ENCODE results near the gene DOK7.

Gene DOK7

DNA sequence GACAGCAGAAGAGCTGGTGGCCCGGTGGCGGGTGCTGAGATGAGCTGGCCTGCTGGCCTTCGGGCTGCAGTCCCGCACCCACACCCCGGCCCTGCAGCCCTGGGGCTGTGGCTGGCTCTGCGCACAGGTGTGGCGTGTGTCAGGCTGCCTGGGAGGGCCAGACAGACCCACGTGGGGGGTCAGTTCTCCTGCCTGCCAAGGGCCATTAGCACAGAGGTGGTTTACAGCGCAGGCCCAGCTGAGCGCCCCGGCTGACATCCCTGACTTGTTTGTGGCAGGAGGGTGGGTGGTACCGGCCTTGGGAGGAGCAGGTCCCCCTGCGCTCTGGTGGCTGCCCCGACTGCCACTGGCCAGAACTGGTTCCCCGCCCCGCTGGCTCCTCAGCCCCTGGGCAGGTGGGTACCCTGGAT, 30.7 kb upstream of the DOK7 start:
- no peaks in the 10 kb centered on the region for H3K36me3 ChIP-seq (ENCODE audit: insufficient read depth, low read length)
- no peaks in the 10 kb centered on the region for H3K9me3 ChIP-seq (ENCODE audit: low read depth, low read length)
- no peak overlapping the region for H3K9ac ChIP-seq (ENCODE audit: insufficient read length)
- no peak for TF ChIP-seq FOXP2 (optimal IDR thresholded peaks at IDR 0.05; ENCODE audit: control extremely low read depth, extremely low read length, insufficient read depth)
- no peak for TF ChIP-seq EZH2 (IDR thresholded peaks at IDR 0.05)
- no peak for TF ChIP-seq POLR2AphosphoS5 (IDR thresholded peaks at IDR 0.05; ENCODE audit: borderline replicate concordance, low read depth, low read length)
- H3K4me3 ChIP-seq: no peak overlapping the region
- DNase-seq (ENCODE audit: low read depth, low spot score): no peak
- no peak overlapping the region for H3K27ac ChIP-seq

- TF ChIP-seq EZH2 (IDR thresholded peaks at IDR 0.05) (no peak), POLR2AphosphoS5 (IDR thresholded peaks at IDR 0.05; ENCODE audit: borderline replicate concordance, low read depth, low read length) (no peak), FOXP2 (optimal IDR thresholded peaks at IDR 0.05; ENCODE audit: control extremely low read depth, extremely low read length, insufficient read depth) (no peak)
- Histone ChIP-seq H3K4me3 (no peak overlapping the region), H3K9me3 (ENCODE audit: low read depth, low read length) (no peaks in the 10 kb centered on the region), H3K36me3 (ENCODE audit: insufficient read depth, low read length) (no peaks in the 10 kb centered on the region), H3K27ac (no peak overlapping the region), H3K9ac (ENCODE audit: insufficient read length) (no peak overlapping the region)
- no peak for DNase-seq (ENCODE audit: low read depth, low spot score)
Measured at GRCh38 chr4:3433138-3433869, 29.8 kb upstream of the DOK7 start.

- TF ChIP-seq POLR2AphosphoS5 (IDR thresholded peaks at IDR 0.05; ENCODE audit: borderline replicate concordance, low read depth, low read length) (no peak), EZH2 (IDR thresholded peaks at IDR 0.05) (no peak), FOXP2 (optimal IDR thresholded peaks at IDR 0.05; ENCODE audit: control extremely low read depth, extremely low read length, insufficient read depth) (no peak)
- Histone ChIP-seq H3K27ac (no peak overlapping the region), H3K4me3 (no peak overlapping the region), H3K36me3 (ENCODE audit: insufficient read depth, low read length) (no peaks in the 10 kb centered on the region), H3K9me3 (ENCODE audit: low read depth, low read length) (no peaks in the 10 kb centered on the region), H3K9ac (ENCODE audit: insufficient read length) (no peak overlapping the region)
- DNase-seq (ENCODE audit: low read depth, low spot score): no peak
Measured at GRCh38 chr4:3434881-3435685, 28.0 kb upstream of the DOK7 start.

GRCh38 chr4:3435686-3435956, 27.5 kb upstream of the DOK7 start:
- no peak for DNase-seq (ENCODE audit: low read depth, low spot score)
- Histone ChIP-seq H3K9me3 (ENCODE audit: low read depth, low read length) (no peaks in the 10 kb centered on the region), H3K27ac (no peak overlapping the region), H3K36me3 (ENCODE audit: insufficient read depth, low read length) (no peaks in the 10 kb centered on the region), H3K4me3 (no peak overlapping the region), H3K9ac (ENCODE audit: insufficient read length) (no peak overlapping the region)
- TF ChIP-seq EZH2 (IDR thresholded peaks at IDR 0.05) (no peak), FOXP2 (optimal IDR thresholded peaks at IDR 0.05; ENCODE audit: control extremely low read depth, extremely low read length, insufficient read depth) (no peak), POLR2AphosphoS5 (IDR thresholded peaks at IDR 0.05; ENCODE audit: borderline replicate concordance, low read depth, low read length) (no peak)

DNA sequence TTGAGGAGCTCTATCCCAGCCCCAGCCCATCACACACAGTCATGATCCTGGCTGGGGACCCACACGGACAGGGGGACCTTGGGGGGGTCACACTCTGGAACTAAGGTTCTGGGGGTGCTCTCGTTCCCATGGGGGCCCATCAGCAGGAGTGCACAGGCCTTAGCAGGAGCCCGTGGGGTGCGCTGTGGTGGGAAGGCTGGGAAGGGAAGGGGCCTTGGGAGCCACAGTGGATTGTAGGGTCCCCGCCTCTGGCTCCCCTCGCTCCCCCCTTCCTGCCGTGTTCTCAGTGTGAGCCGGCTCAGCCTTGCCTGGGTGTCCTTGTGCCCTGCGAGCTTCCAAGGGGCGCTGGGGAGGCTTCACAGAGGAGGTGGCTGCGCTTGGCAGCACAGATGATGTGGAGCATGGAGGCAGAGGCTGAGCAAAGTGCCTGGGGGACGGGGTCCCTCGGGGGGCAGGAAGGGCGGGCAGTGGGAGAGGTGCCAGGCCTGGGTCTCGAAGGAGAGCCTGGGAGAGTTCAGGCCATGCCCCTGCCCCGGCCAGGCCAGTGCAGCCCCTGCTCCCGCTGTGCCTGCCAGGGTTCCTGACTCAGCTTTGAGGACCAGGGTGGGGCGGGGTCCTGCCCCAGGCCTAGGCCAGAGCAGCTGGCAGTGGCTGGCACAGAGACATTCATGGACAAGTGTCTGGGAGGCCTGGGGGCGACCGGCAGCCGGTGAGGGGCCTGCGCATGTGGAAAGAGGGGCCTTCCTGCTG, 26.9 kb upstream of the DOK7 start:
- Histone ChIP-seq H3K9ac (ENCODE audit: insufficient read length) (no peak overlapping the region), H3K27ac (no peak overlapping the region), H3K4me3 (no peak overlapping the region), H3K9me3 (ENCODE audit: low read depth, low read length) (no peaks in the 10 kb centered on the region), H3K36me3 (ENCODE audit: insufficient read depth, low read length) (no peaks in the 10 kb centered on the region)
- TF ChIP-seq EZH2 (IDR thresholded peaks at IDR 0.05): no peak
- no peak for TF ChIP-seq FOXP2 (optimal IDR thresholded peaks at IDR 0.05; ENCODE audit: control extremely low read depth, extremely low read length, insufficient read depth)
- no peak for TF ChIP-seq POLR2AphosphoS5 (IDR thresholded peaks at IDR 0.05; ENCODE audit: borderline replicate concordance, low read depth, low read length)
- no peak for DNase-seq (ENCODE audit: low read depth, low spot score)

DNA sequence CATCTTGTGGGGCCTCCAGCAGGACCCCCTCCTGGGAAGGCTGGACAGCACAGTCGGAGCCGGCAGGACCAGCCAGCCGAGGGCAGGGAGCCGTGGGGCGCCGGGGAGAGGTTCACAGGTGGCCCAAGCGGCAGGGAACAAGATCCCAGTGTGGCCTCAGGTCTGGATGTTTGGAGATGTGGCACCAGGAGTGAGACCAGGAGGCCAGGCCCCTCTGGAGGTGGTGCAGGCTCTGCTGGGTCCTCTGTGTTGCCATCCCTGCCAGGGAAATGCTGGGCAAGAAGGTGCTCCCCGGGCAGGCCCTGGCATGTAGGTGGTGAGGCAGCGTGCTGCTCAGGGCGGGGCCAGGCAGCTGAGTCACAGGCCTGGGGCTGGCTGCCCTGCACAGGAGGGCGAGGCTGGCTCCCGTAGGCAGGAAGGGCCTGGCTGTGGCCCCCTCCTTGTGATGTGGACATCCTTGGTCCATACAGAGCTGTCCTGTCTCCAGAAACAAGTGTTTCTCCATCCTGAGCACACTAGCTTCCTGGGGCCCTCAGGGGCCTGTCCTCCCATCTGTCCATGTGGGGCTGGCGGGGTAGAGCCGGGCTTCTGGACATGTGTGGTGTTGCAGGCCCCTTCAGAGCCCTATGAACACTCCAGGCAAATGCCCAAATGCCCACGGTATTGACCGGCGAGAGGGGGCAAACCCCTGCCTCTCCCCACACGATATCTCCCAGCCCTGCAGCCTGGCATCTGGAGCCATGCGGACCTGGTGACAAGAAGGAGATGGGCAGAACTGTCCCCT, 26.1 kb upstream of the DOK7 start:
- TF ChIP-seq POLR2AphosphoS5 (IDR thresholded peaks at IDR 0.05; ENCODE audit: borderline replicate concordance, low read depth, low read length): no peak
- TF ChIP-seq FOXP2 (optimal IDR thresholded peaks at IDR 0.05; ENCODE audit: control extremely low read depth, extremely low read length, insufficient read depth): no peak
- TF ChIP-seq EZH2 (IDR thresholded peaks at IDR 0.05): no peak
- Histone ChIP-seq H3K27ac (no peak overlapping the region), H3K9me3 (ENCODE audit: low read depth, low read length) (no peaks in the 10 kb centered on the region), H3K9ac (ENCODE audit: insufficient read length) (no peak overlapping the region), H3K36me3 (ENCODE audit: insufficient read depth, low read length) (no peaks in the 10 kb centered on the region), H3K4me3 (no peak overlapping the region)
- DNase-seq (ENCODE audit: low read depth, low spot score): no peak

DNA sequence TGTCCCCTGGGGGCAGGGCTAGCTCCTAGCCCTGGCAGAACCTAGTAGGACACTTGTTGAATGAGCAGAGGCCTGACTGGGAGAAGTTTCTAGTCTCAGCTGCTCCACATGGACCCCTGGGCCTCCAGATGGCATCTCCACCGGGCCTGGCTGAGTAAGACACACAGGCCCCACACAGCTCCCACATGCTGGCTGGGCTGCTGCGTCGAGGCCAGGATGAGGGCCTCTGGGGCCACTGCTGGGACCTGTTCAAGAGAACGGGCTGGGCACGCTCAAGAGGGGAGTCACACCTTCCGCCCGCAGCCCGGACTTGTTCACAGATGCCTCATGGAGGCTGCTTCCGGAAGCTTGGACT, 25.5 kb upstream of the DOK7 start:
- no peaks in the 10 kb centered on the region for H3K36me3 ChIP-seq (ENCODE audit: insufficient read depth, low read length)
- no peak overlapping the region for H3K4me3 ChIP-seq
- no peak for DNase-seq (ENCODE audit: low read depth, low spot score)
- H3K9me3 ChIP-seq (ENCODE audit: low read depth, low read length): no peaks in the 10 kb centered on the region
- TF ChIP-seq FOXP2 (optimal IDR thresholded peaks at IDR 0.05; ENCODE audit: control extremely low read depth, extremely low read length, insufficient read depth): no peak
- no peak for TF ChIP-seq EZH2 (IDR thresholded peaks at IDR 0.05)
- TF ChIP-seq POLR2AphosphoS5 (IDR thresholded peaks at IDR 0.05; ENCODE audit: borderline replicate concordance, low read depth, low read length): no peak
- H3K27ac ChIP-seq: no peak overlapping the region
- H3K9ac ChIP-seq (ENCODE audit: insufficient read length): no peak overlapping the region
